ENCODE data around the gene PKD2. TPM values are rescaled to one million over a fixed set of nuclear protein-coding genes. Genes with fewer than 3 reads are reported as not detected.

Gene PKD2
- polyA plus RNA-seq, 1 donor from 2014 or later = 2.5 TPM

DNA sequence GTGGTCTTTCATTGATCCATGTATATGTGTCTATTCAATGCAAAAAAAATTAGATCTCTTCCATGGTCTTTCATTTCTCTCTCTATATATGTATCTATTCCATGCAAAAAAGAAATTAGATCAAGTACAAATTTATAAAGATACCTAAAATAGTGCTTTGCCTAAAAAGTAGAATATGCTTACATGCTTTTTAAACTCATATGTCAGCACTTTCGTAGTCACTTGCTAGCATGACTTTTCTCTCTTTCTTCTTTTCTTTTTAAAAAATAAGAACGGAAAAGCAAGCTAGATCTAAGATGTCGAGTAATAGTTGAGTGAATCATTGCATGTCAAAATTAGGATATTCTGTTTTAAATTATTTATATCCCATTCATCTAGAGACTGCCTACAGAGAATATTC is 50.9 kb downstream of the PKD2 start:
- Mint-ChIP-seq H3K36me3 (peaks cover 8% of the 10 kb centered on the region), H3K9me3 (no peaks in the 10 kb centered on the region), H3K27ac (no peak overlapping the region), H3K27me3 (no peaks in the 10 kb centered on the region), H3K4me3 (no peak overlapping the region), H3K4me1 (no peaks in the 10 kb centered on the region)

DNA sequence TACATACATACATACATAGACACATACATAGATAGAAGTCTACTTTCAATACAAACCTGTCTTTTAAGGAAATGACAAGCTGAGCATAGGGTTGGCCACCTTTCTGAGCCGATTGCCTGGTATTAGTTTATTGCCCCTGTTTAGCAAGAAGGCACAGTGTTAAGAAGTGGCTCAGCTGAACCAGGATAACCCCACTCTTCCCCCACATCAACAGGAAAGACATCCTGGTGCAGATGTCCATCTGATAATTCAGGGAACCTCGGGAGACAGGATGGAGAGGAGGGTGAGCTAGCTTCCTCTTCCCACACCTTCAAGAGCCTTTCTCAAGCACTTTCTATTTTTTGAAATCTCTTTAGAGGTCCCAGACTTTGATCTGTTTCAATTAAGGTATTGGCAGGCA is 52.3 kb downstream of the PKD2 start:
- no peaks in the 10 kb centered on the region for H3K9me3 Mint-ChIP-seq
- no peaks in the 10 kb centered on the region for H3K27me3 Mint-ChIP-seq
- H3K4me3 Mint-ChIP-seq = no peak overlapping the region
- H3K4me1 Mint-ChIP-seq = no peaks in the 10 kb centered on the region
- H3K27ac Mint-ChIP-seq = no peak overlapping the region
- peaks cover 8% of the 10 kb centered on the region for H3K36me3 Mint-ChIP-seq

DNA sequence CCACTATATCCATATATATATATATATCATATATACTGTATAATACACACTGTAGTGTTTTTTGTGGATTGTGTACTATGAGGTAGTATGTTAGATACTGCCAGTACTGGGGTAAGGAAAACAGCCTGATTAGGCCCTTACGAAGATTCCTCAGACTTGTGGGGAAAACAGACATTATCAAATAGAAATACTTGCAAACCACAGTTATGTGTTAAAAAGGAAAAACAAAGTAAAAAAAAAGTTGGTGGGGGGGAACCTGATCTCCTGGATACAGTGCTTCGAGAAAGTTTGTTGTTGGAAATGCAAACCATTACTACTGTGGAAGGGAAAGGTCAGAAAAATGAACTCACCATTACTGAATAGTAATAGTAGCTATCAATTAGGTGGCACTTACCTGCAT is 53.0 kb downstream of the PKD2 start:
- H3K27me3 Mint-ChIP-seq = no peaks in the 10 kb centered on the region
- H3K4me3 Mint-ChIP-seq = no peak overlapping the region
- H3K27ac Mint-ChIP-seq = no peak overlapping the region
- H3K4me1 Mint-ChIP-seq = no peaks in the 10 kb centered on the region
- no peaks in the 10 kb centered on the region for H3K9me3 Mint-ChIP-seq
- peaks cover 8% of the 10 kb centered on the region for H3K36me3 Mint-ChIP-seq

GRCh38 chr4:88062311-88062710 is 54.9 kb downstream of the PKD2 start:
- Mint-ChIP-seq H3K36me3 (peaks cover 8% of the 10 kb centered on the region), H3K27me3 (no peaks in the 10 kb centered on the region), H3K4me3 (no peak overlapping the region), H3K27ac (no peak overlapping the region), H3K4me1 (no peaks in the 10 kb centered on the region), H3K9me3 (no peaks in the 10 kb centered on the region)

DNA sequence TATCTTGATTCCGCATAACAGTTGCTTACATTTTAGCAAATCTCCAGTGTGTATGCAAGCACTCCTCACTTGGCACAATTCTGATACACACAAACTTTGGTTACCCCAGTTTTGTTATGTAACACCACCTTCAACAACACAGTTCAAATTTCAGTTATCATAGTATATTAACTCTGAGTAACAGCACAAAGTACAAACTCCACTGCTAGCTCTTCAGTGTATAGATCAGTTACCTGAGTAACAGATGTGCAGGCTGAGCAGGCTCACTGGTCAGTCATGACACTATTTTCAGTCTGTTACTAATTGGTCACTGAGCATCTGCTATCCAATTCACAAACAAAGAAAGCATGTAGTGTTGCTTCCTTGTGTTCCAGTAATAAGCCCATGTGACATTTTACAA is 55.4 kb downstream of the PKD2 start:
- peaks cover 0 to 2% (median 0%) of the 10 kb centered on the region in 3 donors for H3K9me3 Mint-ChIP-seq
- H3K4me3 Mint-ChIP-seq = no peak overlapping the region
- no peaks in the 10 kb centered on the region for H3K4me1 Mint-ChIP-seq
- H3K27me3 Mint-ChIP-seq = no peaks in the 10 kb centered on the region
- H3K36me3 Mint-ChIP-seq = peaks cover 11% of the 10 kb centered on the region
- H3K27ac Mint-ChIP-seq = no peak overlapping the region

DNA sequence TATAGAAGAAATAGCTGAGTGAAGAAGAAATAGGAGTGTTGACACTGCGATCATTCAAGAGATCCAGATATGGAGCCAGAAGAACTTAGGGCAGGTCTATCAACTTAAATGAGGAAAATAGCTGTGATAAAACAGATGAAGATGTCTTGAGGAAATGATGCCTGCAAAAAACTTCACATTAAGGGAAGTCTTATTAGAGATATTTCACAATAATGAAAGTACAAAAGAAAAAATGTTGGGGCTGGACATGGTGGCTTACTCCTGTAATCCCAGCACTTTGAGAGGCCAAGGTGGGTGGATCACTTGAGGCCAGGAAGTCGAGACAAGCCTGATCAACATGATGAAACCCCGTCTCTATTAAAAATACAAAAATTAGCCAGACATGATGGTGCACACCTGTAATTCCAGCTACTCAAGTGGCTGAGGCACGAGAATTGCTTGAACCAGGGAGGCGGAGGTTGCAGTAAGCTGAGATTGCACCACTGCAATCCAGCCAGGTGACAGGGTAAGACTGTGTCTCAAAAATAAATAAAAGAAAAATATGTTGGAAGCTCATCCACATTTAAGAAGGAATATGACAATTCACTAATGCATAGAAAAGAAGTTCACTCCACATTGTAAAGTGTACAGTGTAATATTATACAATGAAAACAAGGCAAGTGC is 56.3 kb downstream of the PKD2 start:
- H3K27ac Mint-ChIP-seq = no peak overlapping the region
- no peaks in the 10 kb centered on the region for H3K4me1 Mint-ChIP-seq
- H3K9me3 Mint-ChIP-seq = peaks cover 3 to 5% (median 4%) of the 10 kb centered on the region in 3 donors
- no peak overlapping the region for H3K4me3 Mint-ChIP-seq
- peaks cover 16% of the 10 kb centered on the region for H3K36me3 Mint-ChIP-seq
- no peaks in the 10 kb centered on the region for H3K27me3 Mint-ChIP-seq

DNA sequence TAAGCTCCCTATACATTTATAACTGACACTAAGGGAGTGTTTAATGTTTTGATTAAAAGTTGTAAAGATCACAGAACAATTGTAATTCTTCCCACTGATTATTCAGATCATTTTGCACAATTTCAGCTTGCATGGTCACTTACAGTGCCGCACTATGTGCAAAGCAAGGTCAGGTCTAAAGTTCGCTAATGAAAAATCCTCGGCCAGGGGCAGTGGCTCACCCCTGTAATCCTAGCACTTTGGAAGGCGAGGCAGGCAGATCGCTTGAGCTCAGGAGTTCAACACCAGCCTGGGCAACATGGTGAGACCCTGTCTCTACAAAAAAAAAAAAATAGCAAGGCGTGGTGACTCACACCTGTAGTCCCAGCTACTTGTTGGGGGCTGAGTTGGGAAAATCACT is 57.0 kb downstream of the PKD2 start:
- Mint-ChIP-seq H3K27ac (no peak overlapping the region), H3K4me3 (no peak overlapping the region)

DNA sequence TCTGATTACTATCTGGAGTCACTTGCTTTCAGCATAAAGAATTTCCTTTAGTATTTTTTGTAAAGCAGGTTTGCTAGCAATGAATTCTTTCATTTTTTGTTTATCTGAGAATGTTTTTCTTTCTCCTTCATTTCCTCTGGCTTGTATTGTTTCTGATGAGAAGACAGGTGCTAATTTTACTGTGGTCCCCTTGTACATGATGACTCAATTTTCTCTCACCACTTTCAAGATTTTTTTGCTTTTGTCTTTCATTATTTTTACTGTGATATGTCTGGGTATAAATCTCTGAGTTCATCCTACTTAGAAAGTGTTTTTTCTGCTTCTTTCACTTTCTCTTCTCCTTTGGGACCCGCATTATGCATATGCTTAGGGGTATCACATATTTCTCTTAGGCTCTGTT is 62.6 kb downstream of the PKD2 start:
- Mint-ChIP-seq H3K27me3 (no peaks in the 10 kb centered on the region), H3K27ac (no peak overlapping the region), H3K4me3 (no peak overlapping the region), H3K4me1 (peaks cover 0 to 2% (median 0%) of the 10 kb centered on the region in 3 donors), H3K9me3 (peaks cover 6 to 16% (median 10%) of the 10 kb centered on the region in 3 donors), H3K36me3 (peaks cover 21% of the 10 kb centered on the region)

More for the DNA sequence above, 57.0 kb downstream of the PKD2 start:
- no peaks in the 10 kb centered on the region for H3K27me3 Mint-ChIP-seq
- H3K9me3 Mint-ChIP-seq = peaks cover 4 to 6% (median 5%) of the 10 kb centered on the region in 3 donors
- H3K4me1 Mint-ChIP-seq = no peaks in the 10 kb centered on the region
- H3K36me3 Mint-ChIP-seq = peaks cover 15% of the 10 kb centered on the region

DNA sequence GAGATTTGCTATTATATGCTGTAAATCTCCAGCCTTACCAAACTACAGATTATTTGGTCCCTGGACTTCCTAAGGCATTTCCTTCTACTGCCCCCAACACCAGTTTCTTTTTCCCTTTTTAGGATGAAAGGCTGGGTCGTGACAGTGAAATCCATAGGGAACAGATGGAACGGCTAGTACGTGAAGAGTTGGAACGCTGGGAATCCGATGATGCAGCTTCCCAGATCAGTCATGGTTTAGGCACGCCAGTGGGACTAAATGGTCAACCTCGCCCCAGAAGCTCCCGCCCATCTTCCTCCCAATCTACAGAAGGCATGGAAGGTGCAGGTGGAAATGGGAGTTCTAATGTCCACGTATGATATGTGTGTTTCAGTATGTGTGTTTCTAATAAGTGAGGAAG is 67.9 kb downstream of the PKD2 start:
- Mint-ChIP-seq H3K9me3 (peaks cover 2 to 11% (median 5%) of the 10 kb centered on the region in 3 donors), H3K4me1 (no peaks in the 10 kb centered on the region), H3K4me3 (no peak overlapping the region), H3K36me3 (peaks cover 16% of the 10 kb centered on the region), H3K27me3 (no peaks in the 10 kb centered on the region), H3K27ac (no peak overlapping the region)

GRCh38 chr4:88077911-88078524 is 70.6 kb downstream of the PKD2 start:
- H3K4me1 Mint-ChIP-seq = no peaks in the 10 kb centered on the region
- peaks cover 3% of the 10 kb centered on the region for H3K36me3 Mint-ChIP-seq
- H3K27ac Mint-ChIP-seq = peak overlapping the region in 1 of 3 donors; percentile 32
- H3K4me3 Mint-ChIP-seq = no peak overlapping the region
- H3K27me3 Mint-ChIP-seq = no peaks in the 10 kb centered on the region
- no peaks in the 10 kb centered on the region for H3K9me3 Mint-ChIP-seq

DNA sequence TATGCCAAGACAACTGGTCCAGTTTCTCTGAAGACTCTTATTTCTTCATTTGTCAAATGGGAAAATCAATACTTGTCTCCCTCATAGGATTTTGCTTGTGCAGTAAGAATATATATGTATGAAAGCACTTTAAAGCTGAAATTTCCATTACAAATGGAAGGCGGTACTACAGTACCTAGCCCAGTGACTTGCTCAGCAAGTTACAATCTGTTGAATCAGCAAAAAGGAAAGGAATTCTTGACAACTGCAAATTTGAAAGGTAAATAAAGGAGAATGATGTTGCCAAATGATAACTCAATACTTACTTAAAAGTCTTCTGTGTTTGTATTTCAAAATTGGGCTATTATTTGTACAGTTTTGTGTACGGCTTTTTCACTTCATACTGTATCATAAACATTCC is 71.1 kb downstream of the PKD2 start:
- no peaks in the 10 kb centered on the region for H3K4me1 Mint-ChIP-seq
- H3K27me3 Mint-ChIP-seq = peaks cover 2% of the 10 kb centered on the region
- H3K27ac Mint-ChIP-seq = no peak overlapping the region
- H3K9me3 Mint-ChIP-seq = no peaks in the 10 kb centered on the region
- H3K4me3 Mint-ChIP-seq = no peak overlapping the region
- peaks cover 3% of the 10 kb centered on the region for H3K36me3 Mint-ChIP-seq

DNA sequence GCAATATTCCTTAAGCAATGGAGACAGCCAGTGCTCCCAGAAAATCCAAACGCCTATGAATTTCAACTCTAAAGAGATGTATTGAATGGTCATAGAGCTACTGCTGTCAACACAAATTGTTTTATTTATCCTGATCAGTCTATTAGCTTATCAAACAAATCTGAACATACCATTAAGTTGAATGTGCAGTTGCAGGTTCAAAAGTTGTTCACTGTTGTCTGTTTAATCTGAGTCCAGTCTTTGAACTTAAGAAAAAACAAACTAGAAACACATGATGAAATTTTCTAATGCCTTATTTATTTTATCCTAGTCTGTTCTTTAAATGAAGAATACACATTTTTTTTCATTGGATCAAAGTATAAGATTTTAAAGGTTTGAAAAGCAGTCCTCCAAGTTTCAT is 73.2 kb downstream of the PKD2 start:
- Mint-ChIP-seq H3K4me3 (no peak overlapping the region), H3K27me3 (peaks cover 4% of the 10 kb centered on the region), H3K9me3 (no peaks in the 10 kb centered on the region), H3K36me3 (peaks cover 3% of the 10 kb centered on the region), H3K4me1 (no peaks in the 10 kb centered on the region), H3K27ac (no peak overlapping the region)

DNA sequence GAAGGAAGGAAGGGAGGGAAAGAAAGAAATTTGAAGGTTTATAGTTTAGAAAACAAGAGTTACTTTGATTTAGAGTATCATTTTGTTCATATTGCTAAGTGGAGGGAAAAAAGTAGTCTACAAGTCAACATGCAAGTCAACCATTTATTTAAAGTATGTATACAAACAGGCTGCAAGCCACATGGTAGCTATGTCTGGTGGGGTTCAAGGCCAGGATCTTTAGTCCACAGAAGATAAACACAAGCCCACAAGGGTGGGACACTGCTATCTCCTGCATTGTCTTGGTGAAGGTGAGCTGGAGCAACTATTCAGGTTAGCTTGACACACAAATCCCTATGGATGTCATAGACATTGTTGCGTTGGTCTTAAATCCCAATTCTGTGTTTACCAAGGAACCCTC is 79.6 kb downstream of the PKD2 start:
- Mint-ChIP-seq H3K4me1 (no peaks in the 10 kb centered on the region), H3K9me3 (no peaks in the 10 kb centered on the region), H3K27ac (no peak overlapping the region), H3K4me3 (no peak overlapping the region), H3K36me3 (no peaks in the 10 kb centered on the region), H3K27me3 (peaks cover 6% of the 10 kb centered on the region)

GRCh38 chr4:88090898-88091297 is 83.5 kb downstream of the PKD2 start:
- Mint-ChIP-seq H3K4me1 (no peaks in the 10 kb centered on the region), H3K4me3 (no peak overlapping the region), H3K36me3 (no peaks in the 10 kb centered on the region), H3K9me3 (no peaks in the 10 kb centered on the region), H3K27ac (peak overlapping the region in 1 of 3 donors; percentile 19), H3K27me3 (peaks cover 2% of the 10 kb centered on the region)

DNA sequence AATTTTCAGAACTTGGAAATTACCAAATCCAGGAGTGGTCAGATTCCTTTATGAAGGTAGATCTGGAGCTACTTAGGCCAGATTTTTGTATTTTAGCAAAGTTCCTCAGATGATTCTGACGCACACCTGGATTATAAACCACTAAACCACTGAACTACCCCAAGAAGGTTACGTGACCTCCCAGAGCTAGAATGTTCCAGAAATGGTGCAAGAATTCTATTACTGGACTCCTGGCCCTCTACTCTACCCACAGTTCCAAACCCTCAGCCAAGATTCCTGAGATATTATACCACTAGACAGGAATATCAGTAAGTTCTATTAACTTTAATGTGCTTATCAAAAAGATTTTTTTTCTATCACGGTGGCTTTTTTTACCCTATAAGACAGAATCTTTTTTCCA is 83.9 kb downstream of the PKD2 start:
- Mint-ChIP-seq H3K9me3 (no peaks in the 10 kb centered on the region), H3K27me3 (peaks cover 2% of the 10 kb centered on the region), H3K27ac (no peak overlapping the region), H3K36me3 (no peaks in the 10 kb centered on the region), H3K4me1 (no peaks in the 10 kb centered on the region), H3K4me3 (no peak overlapping the region)

DNA sequence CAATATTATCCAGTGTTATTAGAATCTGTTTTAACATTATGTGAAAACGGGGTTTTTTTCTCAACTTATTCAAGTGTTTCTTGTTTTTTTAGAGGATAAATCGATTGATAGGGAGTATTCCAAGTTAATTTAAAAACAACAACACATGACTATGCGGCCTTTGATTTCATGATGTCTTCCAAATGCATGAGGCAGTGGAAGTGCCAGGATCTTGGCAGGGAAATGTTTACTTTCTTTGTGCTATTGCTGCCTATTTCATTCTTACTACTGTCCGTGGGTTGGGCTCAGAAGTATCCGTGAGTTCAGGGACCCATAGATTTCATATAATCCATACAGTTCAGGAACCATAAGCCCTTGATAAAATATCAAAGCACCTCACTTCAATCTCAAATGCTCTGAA is 86.4 kb downstream of the PKD2 start:
- H3K4me1 Mint-ChIP-seq = no peaks in the 10 kb centered on the region

More for the DNA sequence above, 86.4 kb downstream of the PKD2 start:
- no peak overlapping the region for H3K27ac Mint-ChIP-seq
- no peaks in the 10 kb centered on the region for H3K36me3 Mint-ChIP-seq
- H3K4me3 Mint-ChIP-seq = no peak overlapping the region
- H3K27me3 Mint-ChIP-seq = peaks cover 1% of the 10 kb centered on the region
- H3K9me3 Mint-ChIP-seq = no peaks in the 10 kb centered on the region
